NCI-H69 (cell line): ENCODE measurements around the gene CAP1.

Source experiments
- DNase-seq: peaks from one replicate; lab custom pipeline; 2025; lab: John Stamatoyannopoulos, UW

The CAP1 gene

DNA sequence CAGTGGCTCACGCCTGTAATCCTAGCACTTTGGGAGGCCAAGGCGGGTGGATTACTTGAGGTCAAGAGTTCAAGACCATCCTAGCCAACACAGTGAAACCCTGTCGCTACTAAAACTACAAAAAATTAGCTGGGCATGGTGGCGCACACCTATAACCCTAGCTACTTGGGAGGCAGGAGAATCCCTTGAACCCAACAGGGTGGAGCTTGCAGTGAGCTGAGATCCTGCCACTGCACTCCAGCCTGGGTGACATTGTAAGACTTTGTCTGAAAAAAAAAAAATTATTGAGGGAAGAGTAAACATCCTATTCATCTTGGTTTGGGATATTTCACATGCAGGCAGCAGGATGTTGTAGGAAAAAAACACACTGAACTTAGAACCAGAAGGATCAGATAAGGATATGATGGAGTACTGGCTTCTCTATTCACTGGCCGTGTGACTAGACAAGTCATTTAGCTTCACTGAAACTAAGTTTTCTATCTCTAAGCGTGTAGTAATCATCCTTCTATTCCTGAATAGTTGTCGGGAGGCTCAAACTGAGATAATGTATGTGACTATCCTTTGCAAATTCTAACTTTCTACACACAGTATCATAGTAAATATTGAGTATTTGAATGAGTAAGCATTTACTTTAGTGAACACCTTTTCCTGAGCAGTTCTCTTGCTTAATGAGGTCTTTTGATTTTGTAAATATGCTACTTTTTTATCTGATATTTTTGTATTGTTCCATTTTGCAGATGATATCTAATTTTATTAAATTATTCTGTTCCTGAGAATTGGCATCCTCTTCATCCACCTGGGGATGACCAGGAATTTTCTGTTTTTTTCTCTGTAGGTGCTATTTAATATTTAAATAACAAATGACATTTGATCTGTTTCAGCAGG lies 18.2 kb downstream of the CAP1 start:
- DNase-seq, result no peak

DNA sequence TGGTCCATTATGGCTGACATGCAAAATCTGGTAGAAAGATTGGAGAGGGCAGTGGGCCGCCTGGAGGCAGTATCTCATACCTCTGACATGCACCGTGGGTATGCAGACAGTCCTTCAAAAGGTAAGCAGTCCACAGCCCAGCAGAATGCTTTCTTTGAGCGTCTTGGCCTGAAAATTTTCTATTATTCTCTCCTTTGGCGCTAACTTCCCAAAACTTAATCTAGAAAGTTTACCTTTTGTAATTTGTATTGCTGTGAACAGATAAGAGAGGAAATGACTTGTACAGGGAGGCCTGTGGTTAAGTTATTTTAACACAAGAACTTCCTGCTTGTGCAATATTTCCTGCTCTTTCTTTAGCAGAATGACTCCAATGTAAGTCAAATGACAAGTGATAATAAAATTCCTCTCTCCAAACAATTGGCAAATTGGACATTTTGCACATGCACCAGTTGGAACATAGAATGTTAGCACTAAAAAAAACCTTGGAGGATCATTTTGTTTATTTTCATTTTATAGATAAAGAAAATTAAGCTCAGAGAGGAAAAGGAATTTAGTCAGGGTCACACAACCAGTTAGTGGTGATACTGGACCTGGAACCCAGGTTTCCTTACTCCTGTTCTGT lies 18.9 kb downstream of the CAP1 start:
- no peak for DNase-seq

DNA sequence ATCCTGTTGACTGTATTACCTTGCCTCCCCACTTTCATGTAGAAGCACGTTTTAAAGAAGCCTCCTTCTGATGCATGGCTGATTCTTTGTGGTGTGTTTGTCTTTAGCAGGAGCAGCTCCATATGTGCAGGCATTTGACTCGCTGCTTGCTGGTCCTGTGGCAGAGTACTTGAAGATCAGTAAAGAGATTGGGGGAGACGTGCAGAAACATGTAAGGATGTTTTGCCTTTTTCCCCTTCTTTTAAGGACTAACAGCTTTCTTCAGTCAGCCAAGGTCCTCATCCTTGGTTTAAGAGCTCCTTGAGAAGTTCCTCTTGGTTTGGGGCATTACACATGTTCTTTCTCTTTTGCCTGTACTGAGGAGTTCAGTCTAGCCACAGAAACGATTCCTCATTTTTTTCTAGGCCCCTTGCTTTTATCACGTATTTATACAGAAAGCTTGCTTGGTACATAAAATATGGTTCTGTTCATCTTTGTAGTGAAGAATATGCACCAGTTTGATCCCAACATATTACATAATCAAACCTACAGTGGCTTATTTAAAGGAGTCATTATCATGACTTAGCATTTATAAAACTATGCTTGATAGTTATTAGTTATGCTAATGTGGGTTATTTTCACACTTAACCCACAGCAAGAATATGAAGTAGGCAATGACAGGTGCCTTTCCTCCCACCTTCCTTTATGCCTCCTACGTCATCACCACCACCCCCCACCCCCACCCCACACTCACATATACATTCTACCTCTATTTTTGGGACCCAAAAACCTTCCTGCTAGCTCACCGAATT lies 19.6 kb downstream of the CAP1 start:
- DNase-seq, result no peak

DNA sequence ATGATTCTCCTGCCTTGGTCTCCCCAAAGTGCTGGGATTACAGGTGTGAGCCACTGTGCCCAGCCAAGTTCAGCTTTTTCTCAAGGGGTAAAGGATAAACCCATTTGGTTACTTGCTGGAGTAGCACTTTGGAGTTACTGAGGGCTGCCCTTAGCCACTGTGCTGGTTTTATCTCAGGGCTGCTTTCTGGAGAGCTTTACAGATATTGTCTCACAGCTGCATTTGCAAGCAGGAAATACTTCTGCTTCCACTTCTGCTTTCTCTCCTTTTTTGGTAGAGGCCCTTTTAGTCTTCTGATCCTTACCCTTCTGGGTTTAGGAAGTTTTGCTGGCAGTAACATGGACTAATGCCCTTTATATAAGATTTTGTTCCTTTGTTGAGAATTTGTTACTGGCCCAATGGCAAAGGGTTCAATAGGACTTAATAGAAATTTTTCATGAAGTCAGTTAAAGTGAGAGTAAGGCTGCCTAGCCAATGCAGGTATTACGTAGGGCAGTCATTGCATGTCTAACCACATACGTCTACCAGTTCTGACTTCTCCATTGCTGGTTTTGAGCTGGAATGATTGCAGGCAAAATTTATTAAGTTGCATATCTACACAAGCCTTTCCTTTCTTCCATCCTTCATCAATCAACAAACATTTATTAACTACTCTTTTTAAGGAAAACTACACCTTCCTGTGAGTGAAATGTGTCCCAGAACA lies 24.4 kb downstream of the CAP1 start:
- no peak for DNase-seq

DNA sequence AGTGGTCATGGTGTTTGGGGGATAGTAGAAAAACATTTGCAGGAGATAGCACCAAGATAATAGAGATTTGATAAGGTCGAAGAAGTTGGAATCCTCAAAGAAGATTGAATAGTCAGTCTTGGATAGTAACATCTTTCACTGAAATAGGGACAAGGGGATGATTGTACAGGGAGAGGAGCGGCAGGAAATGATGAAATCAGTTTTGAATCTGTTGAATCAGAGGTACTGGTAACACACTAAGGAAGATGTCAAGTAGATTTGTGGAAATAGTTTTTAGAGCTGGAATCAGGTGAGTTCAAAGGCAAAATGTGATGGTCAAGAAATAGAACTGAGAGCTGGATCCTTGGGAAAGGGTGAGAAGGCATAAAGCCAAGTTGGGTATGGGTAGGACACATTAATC lies 26.5 kb downstream of the CAP1 start:
- DNase-seq, result no peak

DNA sequence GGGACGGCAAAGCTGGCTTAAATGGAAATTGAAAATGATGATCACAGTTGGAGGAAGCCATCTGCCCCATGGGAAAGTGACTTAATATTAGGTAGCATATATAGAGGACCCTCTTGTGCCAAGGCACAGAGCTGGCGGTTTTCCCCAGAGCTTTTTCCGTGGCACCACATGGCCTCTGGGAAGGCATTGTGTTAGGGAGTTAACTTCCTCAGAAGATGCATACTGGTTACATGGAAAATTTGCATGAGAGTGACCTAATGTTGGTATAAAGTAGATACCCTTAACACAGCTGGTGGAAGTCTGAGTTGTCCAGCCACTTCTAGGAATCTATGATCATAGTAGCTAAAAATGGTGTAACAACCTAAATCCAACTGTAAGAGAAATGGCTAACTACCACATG lies 27.3 kb downstream of the CAP1 start:
- DNase-seq, result no peak

DNA sequence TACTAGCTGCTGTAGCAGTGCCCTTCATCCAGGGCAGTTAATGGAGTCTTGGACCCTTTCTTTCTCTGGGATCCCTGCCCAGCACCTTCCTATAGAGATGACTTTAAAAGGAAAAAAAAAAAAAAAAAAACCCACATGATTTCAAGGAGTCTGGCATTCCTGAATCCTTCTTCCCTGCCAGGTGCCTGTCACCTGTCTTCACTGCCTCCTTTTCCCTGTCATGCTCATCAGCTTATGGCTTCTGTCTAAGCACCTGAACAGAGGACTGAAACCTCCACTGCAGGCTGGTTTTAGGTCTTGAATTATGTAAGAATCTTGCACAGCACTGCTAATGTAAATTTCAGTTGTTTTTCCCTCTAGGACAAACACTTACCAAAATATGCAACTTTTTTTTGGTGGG lies 31.6 kb downstream of the CAP1 start:
- no peak for DNase-seq

DNA sequence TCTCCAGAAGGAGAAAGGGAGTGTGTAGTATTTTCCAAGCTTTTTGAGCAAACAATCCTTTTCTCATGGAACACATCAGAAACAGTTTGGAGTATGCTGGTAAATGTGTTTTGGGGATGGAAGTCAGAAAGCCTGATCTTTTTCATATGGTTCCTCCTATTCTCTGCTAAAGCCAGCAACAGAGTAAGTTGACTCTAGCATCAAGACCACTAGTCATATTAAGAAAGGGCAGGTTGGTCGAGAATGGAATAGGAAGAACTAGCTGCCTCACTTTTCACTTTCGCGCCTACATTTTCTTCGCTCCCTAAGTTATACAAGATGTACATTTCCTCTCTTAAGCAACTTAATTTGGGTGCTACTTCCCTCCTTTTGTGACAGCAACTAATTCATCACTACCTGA lies 32.5 kb downstream of the CAP1 start:
- no peak for DNase-seq

DNA sequence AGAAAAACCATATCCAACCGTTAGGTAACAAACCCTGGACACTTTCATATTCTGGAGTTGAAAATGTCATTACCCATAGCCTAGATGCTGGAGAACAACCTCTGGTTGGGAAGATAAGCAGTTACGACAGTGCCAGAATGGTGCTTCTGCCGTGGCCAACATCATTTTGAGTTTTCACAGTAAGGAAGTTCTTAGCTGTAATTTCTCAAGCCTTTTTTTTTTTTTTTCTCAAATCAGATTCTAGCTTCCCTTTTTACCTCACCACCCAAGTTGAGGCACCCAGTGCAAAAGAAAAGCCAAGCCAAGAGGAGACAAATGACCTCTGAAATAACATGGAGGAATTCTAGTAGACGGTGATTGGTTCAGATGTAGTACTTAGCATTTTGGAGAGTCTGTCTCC lies 34.7 kb downstream of the CAP1 start:
- no peak for DNase-seq

DNA sequence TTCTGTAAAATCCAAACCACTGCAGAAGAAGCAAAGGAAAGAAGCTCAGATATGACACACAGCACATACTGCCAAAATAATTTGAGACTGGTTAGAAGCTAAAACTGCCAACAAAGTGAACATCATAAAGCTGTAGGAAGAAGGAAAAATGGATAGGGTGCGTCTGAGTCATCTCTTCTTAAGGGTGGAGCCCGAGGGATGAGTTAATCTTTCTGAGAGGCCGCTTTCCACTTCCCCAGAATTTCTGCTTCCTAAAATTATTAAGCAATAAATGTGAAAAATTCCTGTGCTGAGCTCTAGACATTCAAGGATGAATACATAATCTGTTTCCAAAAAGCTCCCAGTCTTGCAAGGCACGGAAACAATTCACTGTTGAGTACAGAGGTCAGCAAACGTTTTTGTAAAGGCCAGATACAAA lies 36.4 kb downstream of the CAP1 start:
- no peak for DNase-seq

DNA sequence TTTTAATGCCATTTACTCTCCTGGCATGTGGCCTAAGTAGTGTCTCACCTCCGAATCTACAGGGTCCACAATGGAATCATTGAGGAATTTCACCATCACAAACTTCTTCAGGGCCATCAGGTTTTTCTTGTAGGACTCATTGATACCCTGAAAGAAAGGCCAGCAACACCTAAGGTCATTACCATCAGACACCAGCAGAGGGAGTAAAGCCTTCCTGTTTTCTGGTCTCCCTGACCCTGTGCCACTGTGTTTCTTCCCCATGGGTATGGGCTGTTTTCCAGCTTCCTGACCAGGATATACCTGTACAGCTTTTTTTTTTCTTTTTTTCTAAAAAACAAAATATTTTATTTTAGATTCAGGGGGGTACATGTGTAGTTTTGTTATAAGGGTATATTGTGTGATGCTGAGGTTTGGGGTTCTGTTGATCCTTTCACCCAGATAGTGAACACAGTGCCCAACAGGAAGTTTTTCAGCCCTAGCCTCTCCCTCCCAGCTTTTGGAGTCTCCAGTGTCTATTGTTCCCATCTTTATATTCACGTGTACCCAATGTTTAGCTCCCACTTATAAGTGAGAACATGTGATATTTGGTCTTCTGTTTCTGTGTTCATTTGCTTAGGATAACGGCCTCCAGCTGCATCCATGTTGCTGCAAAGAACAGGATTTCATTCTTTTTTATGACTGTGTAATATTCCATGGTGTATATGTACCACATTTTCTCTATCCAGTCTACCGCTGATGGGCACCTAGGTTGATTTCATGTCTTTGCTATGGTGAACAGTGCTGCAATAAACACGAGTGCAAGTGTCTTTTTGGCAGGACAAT lies 38.2 kb downstream of the CAP1 start:
- peak; percentile 43 for DNase-seq

DNA sequence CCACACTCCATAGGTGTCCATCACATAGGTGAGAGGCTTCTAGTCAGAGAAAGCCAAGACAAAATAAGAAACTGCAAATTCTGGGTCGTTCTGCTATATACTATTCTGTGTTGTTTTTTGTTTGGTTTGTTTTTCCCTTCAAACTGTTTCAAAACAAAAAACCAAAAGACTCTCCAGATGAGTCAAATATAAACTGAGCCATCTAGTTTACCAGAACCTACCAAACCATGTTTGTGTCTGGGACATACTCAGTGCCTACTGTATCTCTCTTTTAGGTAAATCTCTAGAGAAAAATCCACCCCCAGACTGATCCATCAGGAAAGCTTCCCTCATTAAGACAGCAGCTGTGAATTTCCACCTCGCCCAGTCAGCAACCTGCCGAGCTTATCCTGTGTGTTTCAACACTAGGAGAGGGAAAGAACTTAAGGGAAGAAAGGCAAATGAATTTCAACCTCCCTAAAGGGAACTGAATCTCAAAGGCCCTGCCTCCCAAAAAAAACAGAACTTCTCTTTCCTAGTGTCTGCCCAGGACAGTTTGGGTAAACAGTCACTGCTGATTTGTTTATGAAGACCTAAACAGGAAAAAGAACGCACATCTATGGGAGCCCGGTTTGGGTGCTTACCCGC lies 39.4 kb downstream of the CAP1 start:
- DNase-seq, result no peak

DNA sequence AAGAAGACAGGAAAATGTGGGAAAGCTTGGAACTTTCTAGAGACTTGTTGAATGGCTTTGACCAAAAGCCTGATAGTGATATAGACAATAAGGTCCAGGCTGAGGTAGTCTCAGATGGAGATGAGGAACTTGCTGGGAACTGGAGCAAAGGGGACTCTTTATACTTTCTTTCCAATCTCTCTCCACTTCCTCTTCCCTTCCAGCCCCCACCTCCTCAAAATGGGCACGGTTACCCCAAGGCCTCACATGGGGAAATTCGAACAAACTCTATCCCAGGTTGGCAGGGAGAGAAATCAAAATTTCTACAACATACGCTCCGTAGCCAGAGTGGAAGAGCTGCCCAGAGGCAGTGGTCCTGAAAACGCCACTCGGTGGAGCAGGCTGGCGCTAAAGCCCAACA lies 41.3 kb downstream of the CAP1 start:
- no peak for DNase-seq

DNA sequence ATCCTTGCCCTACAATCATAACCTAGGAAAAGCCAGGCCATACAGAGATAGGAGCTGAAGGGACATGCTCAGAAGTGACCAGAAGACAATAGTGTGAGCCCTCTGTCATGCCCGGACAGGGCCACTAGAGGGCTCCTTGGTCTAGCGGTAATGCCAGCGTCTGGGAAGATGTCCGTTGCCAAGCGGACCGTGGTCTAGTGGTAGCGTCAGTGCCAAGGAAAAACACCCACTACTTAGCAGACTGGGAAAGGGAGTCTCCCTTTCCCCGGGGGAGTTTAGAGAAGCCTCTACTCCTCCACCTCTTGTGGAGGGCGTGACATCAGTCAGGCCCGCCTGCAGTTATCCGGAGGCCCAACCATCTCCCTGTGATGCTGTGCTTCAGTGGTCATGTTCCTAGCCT lies 44.2 kb downstream of the CAP1 start:
- peak; percentile 30 for DNase-seq

DNA sequence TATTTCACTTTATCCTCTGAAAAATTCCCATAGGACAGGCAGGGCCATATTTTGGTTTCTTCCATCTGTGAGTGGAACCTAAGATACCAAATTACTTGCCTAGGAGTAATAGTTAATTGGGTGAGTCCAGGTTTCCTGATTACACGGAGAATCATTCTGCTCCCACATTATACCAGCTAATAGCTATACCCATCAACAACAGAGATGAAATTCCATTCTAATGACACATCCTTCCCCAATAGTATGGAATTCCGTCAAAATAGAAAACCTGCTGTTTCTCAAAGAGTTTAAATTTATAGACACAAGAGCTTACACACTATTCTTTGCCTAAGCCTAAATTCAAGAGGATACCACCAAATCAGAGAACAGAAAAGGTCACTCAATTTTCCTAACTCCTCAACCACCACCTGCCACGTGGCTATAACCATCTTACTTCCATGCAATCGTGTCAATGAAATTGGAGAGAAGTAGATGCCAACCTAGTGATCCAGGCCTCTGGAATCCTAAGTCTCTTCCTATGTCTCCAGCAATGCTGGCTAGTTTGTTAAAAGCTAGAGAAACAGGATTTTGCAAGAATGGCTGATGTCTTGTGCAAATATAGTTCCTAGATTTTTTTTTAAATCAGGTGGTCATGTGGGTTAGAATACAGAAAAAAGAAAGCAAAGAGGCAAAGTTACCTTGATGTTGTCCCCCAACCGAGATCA lies 50.3 kb downstream of the CAP1 start:
- DNase-seq, result no peak

DNA sequence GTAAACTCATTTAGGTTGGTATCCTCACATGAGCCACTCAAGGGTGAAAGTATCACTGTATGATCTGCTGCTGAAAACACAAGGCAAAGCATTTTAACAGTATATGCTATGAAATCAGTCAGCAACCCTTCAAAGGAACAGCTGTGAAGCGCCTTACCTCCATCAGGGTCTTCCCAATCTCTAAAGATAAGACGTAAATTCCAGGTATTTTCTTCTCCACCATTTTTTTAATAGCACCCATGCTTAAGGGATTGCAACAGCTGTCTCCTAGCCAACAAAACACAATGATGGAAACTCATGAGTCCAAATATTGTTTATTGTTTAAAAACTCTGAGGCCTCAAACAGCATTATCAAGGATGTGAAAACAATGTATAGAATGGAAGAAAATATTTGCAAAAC lies 51.7 kb downstream of the CAP1 start:
- no peak for DNase-seq

DNA sequence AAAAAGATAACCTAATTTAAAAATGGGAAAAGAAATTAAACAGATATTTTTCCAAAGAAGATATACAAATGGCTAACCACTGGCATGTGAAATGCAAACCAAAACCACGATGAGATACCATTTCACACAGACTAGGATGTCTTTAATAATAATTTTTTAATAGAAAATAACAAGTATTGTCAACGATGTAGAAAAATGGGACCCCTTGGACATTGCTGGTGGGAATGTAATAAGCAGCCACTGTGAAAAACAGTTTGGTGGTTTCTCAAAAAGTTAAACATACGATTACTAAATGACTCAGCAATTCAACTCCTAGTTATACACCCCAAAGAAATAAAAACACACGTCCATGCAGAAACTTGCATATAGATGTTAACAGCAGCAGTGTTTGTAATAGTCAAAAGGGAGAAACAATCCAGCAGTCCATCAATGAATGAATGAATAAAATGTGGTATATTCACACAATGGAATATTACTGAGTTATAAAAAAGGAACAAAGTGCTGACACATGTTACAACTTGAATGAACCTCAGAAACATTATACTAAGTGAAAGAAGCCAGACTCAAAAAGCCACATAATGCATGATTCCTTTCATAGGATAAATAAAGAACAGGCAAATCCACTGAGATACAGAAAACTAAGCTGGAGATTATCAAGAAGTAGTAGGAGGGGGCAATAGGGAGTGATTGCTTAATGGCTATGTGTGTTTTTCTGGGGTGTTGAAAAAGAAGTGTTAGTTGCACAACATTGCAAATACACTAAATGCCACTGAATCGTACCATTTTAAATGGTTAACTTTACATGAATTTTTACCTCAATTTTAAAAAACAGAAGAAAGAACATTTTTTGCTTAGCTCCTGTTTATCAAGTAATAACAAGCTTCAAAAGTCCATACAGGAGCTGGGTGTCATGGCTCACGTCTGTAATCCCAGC lies 52.4 kb downstream of the CAP1 start:
- no peak for DNase-seq

DNA sequence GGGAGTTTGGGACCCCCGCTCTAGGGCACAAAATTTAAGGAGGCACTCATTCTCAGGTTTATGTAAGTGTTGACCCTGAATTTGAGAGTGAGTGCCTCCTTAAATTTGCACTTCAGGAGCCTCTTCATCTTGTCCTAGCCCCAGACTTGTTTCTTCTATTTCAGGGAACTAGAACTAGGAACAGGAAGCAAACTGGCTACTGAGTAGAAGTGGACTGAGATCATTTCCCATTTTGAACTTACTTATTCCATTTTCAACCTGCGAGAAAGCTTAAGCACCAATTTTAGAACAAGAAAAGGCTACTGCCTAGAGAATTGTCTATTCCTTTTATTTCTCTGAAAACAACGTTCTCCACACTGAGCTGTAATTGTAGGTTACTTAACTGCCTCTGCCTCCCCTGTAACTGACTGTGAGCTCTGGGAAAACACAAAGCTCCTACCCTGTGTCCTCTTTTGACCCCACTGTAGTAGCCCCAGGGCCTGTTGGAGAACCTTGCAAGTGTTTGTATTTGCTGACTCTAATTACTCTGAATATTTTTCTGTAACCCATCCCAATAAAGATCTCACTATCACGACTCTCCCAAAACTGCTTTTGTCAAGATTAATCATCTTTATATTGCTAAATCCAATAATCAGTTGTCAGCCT lies 54.1 kb downstream of the CAP1 start:
- peak; percentile 36 for DNase-seq

DNA sequence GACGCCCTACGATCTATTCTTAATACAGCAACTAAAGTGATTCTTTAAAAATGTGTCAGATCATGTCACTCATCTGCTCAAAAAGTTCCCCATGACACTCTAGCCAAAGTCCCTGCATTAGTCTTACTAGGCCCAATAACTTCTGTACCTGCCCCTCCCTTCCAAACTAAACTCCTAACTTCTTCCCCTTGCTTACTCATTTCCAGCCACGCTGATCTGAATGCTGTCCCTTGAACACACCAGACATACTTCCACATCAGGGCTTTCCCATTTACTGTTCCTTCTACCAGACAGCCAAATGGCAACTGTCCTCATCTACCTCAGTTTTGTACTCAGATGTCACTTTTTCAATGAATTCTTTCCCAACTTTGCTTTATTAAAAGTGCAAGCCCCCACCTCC lies 55.3 kb downstream of the CAP1 start:
- no peak for DNase-seq
